HG03521 (cell line): ENCODE results near the gene SLC16A12.
"Not testable (repeated sequence)": the region's sequence is repeated elsewhere in the genome, so short reads cannot be mapped to it uniquely, and the experiment has no call there.

Experiments used
- ATAC-seq: cut with Tn5 transposase; IDR thresholded peaks from one replicate; pipeline ENCODE4 v1.9.1; 2021; ENCODE audit warnings: mild to moderate bottlenecking, moderate library complexity; ENCODE audit not compliant: unreplicated experiment

SLC16A12 gene

DNA sequence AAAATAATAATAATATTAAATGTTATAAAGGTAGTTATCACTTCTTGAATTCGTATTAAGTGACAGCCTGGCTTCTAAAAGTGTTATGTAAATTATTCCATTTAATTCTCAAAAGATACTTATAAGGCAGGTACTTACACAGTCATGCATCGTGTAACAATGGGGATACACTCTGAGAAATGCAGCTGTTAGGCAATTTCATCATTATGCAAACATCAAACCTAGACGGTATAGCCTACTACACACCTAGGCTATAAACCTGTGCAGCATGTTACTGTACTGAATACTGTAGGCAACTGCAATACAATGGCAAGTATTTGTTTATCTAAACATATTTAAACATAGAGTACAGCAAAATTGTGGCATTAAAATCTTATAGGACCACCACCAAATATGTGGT lies 141.5 kb downstream of the SLC16A12 start:
- no peak for ATAC-seq

DNA sequence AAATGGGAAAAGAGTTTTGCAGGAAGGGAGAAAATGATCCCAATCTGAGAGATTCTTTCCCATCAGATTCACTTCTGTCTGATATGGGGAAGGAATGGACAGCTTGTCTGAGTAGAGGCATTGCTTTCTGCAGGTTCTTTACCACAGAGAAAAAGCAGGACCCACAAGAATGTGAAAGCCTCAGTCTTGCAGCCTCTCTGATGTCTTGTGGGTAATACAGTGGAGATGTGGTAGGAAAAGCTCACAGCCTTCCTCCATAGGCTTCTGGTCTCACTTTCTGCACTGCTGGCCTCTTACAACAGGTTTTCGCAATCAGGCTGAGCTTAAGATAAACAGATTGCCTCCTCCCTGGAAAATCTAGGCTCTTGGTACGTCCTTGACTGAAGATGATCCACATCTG lies 142.4 kb downstream of the SLC16A12 start:
- peak; percentile 43 for ATAC-seq

DNA sequence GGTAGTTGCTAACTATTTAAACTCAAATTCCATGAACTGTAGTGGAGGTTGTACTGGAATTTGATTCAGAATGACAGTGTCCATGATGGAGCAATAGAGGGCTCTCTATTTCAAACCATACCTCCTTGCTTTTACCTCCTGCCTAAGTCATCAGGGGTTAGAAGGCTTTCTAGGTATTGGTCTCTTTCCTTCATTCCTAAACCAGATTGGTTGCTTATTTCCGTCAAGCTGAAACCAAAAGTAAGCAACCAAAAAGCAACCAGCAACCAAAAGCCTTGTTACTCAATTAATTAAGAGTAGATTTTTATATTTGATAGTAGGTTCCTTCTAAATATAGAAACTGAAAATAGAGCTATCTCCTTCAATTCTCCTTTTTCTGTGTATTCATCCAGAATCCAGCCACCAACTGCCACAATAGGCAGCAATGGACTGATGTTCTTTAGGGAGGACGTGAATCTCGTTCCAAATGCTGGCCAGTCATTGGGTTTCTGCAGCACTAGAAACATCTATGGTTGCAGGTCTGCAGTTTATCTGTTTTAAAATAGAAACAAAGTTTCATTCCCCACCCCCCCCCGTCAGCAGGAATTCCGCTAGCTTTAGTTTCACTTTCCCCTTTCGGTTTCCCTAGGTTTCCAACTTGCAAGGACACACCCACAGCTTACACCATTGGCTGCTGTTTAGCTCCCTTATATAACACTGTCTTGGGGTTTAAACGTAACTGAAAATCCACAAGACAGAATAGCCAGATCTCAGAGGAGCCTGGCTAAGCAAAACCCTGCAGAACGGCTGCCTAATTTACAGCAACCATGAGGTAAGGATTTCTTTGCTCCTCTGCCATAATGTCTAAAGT lies 143.3 kb downstream of the SLC16A12 start, which contains the start of gene IFIT1:
Gene IFIT1, plus strand, starts transcription at position 717 of the 850 bp plus-strand sequence. Its CDS starts 90 bp downstream, at position 807.
- ATAC-seq, result peak; percentile 70

DNA sequence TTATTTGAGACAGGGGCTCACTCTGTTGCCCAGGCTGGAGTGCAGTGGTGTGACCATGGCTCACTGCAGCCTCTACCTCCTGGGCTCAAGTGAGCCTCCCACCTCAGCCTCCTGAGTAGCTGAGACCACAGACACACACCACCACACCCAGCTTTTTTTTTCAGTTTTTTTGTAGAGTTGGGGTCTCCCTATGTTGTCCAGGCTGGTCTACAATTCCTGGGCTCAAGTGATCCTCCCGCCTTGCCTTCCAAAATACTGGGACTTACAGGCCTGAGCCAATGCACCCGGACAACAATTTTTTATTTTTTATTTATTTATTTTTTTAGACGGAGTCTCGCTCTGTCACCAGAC lies 144.2 kb downstream of the SLC16A12 start:
- ATAC-seq, result not testable (repeated sequence)

DNA sequence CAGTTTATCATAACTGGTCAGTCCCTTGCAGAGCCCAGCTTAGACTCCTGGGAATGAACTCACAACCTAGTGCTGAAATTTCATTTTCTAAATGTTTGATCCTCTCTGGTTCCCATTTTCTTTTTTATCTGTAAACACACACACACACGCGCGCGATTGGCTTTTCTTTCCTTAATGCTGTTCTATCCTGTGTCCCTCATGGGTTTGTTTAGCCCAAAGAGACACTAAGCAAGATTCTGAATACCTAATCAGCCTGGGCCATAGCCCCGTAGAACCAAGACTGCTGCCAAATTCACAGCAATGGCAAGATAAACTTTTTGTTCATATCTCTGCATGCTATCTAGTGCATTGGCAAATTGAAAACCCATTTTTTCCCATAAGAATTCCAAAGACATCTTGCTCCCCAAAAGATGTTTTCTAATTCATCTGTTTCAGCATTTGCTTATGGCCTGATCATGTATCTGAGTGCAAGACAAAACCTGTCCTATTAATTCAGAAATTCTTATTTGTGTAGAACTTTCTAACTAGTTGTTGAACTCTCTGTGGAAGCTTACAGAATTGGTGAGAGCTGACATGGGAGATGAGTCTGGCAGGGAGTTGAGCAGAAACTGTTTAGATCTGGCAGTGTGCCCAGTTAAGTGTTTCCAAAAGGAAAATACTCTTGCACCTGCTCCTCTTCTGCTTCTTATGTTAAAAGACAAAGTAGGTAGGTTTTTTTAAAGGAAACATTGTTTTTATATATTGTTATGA lies 144.7 kb downstream of the SLC16A12 start:
- no peak for ATAC-seq

DNA sequence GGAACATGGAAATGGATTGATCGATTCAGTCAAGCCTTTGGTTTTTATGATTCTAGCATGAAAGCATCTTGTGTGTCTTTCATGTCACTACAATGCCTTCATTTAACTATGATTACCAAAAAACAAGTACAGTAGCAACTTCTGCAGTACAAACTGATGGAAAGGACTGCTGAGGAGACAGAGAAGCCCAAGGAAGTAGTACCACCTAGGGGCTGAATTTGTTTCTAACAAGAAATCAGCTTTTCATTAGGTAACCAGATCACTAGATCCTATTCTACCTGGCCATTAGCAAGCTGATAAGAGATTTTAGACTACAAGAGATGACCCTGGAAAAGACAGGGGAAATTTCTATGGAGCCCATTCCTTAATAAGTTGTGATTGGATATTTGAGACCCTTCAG lies 146.1 kb downstream of the SLC16A12 start:
- ATAC-seq, result no peak

DNA sequence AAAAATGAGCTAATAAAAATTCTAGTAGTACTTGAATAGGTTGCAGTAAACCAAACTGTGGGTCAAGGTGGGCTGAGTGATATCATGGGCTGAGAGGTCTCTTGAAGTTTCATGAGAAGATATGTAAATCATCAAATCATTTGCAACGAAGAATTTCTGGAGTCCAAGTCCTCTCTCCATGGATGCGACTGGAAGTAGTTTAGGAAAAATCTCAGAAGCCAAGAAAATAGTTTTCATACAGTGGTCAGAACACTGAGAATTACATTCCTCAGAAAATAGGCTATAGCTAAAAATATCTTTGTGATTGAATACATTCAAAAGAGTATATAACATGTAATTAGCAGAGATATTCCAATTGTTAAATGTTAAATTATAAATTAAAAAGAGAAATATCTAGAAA lies 146.6 kb downstream of the SLC16A12 start:
- no peak for ATAC-seq

DNA sequence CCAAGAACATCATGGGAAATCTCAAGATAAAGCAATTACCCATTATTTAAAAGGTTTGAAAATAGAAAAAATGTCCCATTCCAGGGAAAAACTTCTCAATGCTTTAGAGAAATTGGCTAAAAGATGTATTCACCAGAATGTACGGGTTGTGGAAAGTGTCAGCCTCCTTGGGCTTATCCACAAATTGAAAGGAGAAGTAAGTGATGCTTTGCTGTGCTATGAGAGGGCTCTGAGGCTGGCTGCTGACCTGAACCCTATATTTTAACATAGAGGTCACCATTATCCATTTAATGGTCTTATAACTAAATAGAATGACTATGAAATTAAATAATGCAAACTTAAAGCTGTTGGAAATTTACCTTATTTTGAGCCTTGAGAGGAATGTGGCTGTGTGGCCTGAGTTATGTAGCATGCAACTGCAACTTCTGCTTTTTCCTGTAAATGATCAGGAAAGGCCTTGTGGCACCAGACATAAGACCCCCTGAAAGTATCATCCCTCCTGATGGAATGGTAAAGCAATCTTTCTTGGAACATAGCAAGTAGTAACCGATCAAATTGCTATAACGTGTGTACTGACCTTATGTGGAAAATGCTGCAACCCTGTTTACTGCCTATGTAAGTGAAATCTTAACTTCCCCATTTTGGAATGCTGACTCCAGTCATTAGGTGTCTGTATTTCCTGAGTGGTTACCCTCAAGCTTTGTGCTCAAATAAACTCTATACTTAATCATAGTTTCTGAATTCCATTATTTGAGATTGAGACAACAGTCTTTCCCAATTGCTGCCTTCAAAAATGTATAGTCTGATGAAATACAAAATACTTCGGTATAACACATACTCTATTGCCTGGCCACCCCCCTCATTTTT lies 150.7 kb downstream of the SLC16A12 start:
- no peak for ATAC-seq

DNA sequence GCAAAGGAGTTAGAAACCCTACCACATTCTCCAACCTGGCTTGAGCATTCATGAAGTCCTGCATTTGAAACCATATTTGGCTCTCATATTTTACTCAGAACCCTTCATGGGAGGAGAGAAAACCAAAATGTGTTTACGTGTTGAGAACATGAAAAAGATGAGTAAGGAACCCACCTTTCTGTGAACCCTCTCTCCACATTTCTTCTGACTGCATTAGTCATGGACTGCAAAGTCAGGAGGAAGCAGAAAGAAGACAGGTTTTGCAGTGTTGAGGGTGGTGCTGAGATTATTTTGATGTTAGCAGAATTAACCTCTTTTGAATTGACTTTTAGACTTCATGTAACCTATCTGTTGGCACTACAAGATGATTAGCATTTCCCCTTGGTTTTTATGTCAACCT lies 152.6 kb downstream of the SLC16A12 start:
- no peak for ATAC-seq
